Activated B cell treated with CpG ODN at 0.5 μM for 24 hours (primary cell): ENCODE results near the gene AGO3. TPM values are rescaled to one million over a fixed set of nuclear protein-coding genes. Genes with fewer than 3 reads are reported as not detected.

ENCODE experiments used
- ATAC-seq: fragments of 200-7000 bp; cut with Tn5 transposase; one replicate; pipeline ENCODE4 v1.10.0; 2021; ENCODE audit warnings: low read depth, mild to moderate bottlenecking, moderate library complexity
- CTCF ChIA-PET: fragments of 350-600 bp; sonication (Branson Sonifier 250); formaldehyde crosslinking; loops from one replicate; lab custom pipeline; 2021; ENCODE audit warnings: antibody characterized with exemption; lab: Charles Lee
- POLR2A ChIA-PET: fragments of 350-600 bp; sonication (Branson Sonifier 250); formaldehyde crosslinking; loops from one replicate; lab custom pipeline; 2021; ENCODE audit warnings: antibody characterized with exemption; lab: Charles Lee
- DNase-seq: peaks from one replicate; pipeline ENCODE4 v3.0.0; 2022
- H3K27ac Mint-ChIP-seq: one replicate; pipeline ENCODE4 v1.8.0; 2020; ENCODE audit warnings: mixed read lengths
- H3K27me3 Mint-ChIP-seq: one replicate; pipeline ENCODE4 v1.8.0; 2021; ENCODE audit warnings: mixed read lengths
- H3K36me3 Mint-ChIP-seq: one replicate; pipeline ENCODE4 v1.8.0; 2021; ENCODE audit warnings: low read depth, mixed read lengths
- H3K4me1 Mint-ChIP-seq: one replicate; pipeline ENCODE4 v1.8.0; 2021; ENCODE audit warnings: mixed read lengths
- H3K4me3 Mint-ChIP-seq: one replicate; pipeline ENCODE4 v1.8.0; 2020; ENCODE audit warnings: mild to moderate bottlenecking, mixed read lengths
- H3K9me3 Mint-ChIP-seq: one replicate; pipeline ENCODE4 v1.8.0; 2020; ENCODE audit warnings: mixed read lengths
- intact Hi-C: fragments of 100-400 bp; cut with micrococcal nuclease; formaldehyde crosslinking; loops from one replicate; pipeline ENCODE4 v1.15.1; 2024
- total RNA-seq: library from RNA; stranded (reverse); gene quantifications from 2 replicates; pipeline ENCODE4 v1.2.3, GENCODE V29; 2022
- TF ChIP-seq, protein P1 (sequence below): fragments of 200-600 bp; IDR thresholded peaks from one replicate; pipeline ENCODE4 v1.8.0; 2022; ENCODE audit warnings: antibody characterized with exemption, mild to moderate bottlenecking

The AGO3 gene
- total RNA-seq, 1 donor from 2014 or later, result 37.2 TPM

DNA sequence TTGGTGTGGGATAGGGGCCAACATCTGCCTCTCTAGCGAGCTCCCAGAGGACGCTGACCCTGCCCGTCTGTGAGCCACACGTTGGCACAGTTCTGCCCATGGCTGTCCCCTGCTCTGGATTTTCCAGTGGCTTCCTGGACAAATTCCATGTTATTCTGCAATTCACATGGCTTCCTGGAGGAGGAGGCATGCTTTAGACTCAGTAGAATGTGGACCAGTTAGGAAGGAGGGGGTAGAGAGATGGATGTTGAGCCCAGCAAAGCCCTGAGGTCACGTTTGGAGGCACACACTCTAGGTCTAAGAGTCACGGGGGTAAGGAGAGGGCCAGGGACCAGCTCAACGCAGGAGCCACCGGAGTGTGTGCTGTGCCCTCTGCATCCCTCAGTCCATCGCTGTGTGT, 181.9 kb downstream of the AGO3 start:
- ChIA-PET POLR2A (no interaction called here), CTCF (no interaction called here)
- no peak overlapping the region for H3K27ac Mint-ChIP-seq
- H3K36me3 Mint-ChIP-seq, result no peaks in the 10 kb centered on the region
- intact Hi-C loops, result no loop called here
- no peaks in the 10 kb centered on the region for H3K4me1 Mint-ChIP-seq
- no peaks in the 10 kb centered on the region for H3K9me3 Mint-ChIP-seq
- ATAC-seq, result no peak
- H3K4me3 Mint-ChIP-seq, result no peak overlapping the region
- H3K27me3 Mint-ChIP-seq, result no peaks in the 10 kb centered on the region
- TF ChIP-seq, protein P1, sequence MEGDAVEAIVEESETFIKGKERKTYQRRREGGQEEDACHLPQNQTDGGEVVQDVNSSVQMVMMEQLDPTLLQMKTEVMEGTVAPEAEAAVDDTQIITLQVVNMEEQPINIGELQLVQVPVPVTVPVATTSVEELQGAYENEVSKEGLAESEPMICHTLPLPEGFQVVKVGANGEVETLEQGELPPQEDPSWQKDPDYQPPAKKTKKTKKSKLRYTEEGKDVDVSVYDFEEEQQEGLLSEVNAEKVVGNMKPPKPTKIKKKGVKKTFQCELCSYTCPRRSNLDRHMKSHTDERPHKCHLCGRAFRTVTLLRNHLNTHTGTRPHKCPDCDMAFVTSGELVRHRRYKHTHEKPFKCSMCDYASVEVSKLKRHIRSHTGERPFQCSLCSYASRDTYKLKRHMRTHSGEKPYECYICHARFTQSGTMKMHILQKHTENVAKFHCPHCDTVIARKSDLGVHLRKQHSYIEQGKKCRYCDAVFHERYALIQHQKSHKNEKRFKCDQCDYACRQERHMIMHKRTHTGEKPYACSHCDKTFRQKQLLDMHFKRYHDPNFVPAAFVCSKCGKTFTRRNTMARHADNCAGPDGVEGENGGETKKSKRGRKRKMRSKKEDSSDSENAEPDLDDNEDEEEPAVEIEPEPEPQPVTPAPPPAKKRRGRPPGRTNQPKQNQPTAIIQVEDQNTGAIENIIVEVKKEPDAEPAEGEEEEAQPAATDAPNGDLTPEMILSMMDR, result no peak
- no peak for DNase-seq

DNA sequence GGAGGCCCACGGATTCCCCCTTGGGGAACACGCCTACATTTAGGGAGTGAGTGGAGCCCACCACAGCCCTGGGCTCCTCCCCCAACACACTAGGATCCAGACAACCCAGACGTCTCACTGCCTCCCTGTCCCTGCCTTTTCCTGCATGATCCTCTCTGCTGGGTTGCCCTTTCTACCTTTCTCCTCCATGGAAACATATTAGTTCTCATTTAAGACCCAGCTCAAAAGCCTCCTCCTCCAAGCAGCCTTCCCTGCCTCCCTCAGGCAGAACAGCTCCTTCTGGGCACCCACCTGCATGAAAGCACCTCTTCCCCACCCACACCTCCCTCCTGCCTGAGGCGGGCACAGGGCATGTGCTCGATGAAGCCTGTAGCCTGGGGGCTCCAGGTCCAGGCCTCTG, 183.5 kb downstream of the AGO3 start:
- CTCF ChIA-PET, result interaction anchor here (1.0 kb wide), 1 partner anchor 20 kb away, joined by 3 read pairs; no protein-coding TSS in a partner anchor
- TF ChIP-seq, protein P1, result no peak
- no peak overlapping the region for H3K27ac Mint-ChIP-seq
- intact Hi-C loops, result no loop called here
- no peaks in the 10 kb centered on the region for H3K27me3 Mint-ChIP-seq
- H3K4me3 Mint-ChIP-seq, result no peak overlapping the region
- POLR2A ChIA-PET, result no interaction called here
- H3K36me3 Mint-ChIP-seq, result no peaks in the 10 kb centered on the region
- DNase-seq (no peak), ATAC-seq (no peak)
- H3K9me3 Mint-ChIP-seq, result no peaks in the 10 kb centered on the region
- no peaks in the 10 kb centered on the region for H3K4me1 Mint-ChIP-seq

DNA sequence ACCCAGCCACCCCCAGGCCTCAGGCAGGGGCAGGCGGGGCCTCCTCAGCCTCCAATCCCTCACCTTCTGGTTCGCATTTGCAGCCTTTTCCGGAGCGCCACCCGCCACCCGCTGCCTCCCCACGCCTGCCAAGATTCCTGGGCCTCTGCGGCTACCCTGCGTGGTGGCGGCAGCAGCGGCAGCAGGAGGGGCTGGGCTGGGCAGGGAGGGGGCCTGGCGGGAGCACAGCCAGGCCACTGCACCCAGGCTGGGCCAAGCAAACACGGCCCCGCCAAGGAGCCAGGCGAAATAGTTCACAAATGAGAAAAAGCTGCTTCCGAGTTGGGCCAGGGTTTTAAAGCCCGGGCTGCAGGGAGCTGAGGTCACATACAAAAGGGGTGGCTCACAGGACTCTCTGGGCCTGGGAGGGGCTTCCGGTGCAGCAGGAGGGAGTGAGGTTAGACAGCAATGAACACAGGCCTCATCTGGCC, 184.3 kb downstream of the AGO3 start:
- ATAC-seq (no peak), DNase-seq (no peak)
- no peaks in the 10 kb centered on the region for H3K9me3 Mint-ChIP-seq
- TF ChIP-seq, protein P1, result no peak
- intact Hi-C loops, result no loop called here
- H3K27me3 Mint-ChIP-seq, result no peaks in the 10 kb centered on the region
- H3K4me3 Mint-ChIP-seq, result no peak overlapping the region
- no peaks in the 10 kb centered on the region for H3K36me3 Mint-ChIP-seq
- ChIA-PET CTCF (no interaction called here), POLR2A (no interaction called here)
- no peak overlapping the region for H3K27ac Mint-ChIP-seq
- no peaks in the 10 kb centered on the region for H3K4me1 Mint-ChIP-seq

DNA sequence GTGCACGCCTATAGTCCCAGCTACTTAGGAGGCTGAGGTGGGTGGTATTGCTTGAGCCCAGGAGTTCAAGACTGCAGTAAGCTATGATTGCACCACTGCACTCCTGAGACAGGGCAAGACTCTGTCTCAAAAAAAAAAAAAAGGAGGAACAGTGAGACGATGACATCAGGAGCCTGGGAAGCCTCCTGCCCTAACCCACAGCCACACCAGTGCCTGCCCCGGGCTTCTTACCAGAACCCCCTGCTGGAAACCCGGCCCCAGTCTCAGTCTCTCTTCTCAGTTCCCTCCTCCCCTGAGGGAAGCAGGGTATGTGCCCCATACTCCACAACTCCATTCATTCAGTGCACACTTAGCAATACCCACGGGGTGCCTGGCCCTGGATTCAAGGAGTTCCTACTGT, 185.0 kb downstream of the AGO3 start:
- H3K27ac Mint-ChIP-seq, result no peak overlapping the region
- ATAC-seq, result no peak
- H3K36me3 Mint-ChIP-seq, result no peaks in the 10 kb centered on the region
- ChIA-PET CTCF (no interaction called here), POLR2A (no interaction called here)
- H3K4me1 Mint-ChIP-seq, result no peaks in the 10 kb centered on the region
- intact Hi-C loops, result no loop called here
- no peak overlapping the region for H3K4me3 Mint-ChIP-seq
- TF ChIP-seq, protein P1, result no peak
- H3K27me3 Mint-ChIP-seq, result no peaks in the 10 kb centered on the region
- no peaks in the 10 kb centered on the region for H3K9me3 Mint-ChIP-seq
- no peak for DNase-seq

DNA sequence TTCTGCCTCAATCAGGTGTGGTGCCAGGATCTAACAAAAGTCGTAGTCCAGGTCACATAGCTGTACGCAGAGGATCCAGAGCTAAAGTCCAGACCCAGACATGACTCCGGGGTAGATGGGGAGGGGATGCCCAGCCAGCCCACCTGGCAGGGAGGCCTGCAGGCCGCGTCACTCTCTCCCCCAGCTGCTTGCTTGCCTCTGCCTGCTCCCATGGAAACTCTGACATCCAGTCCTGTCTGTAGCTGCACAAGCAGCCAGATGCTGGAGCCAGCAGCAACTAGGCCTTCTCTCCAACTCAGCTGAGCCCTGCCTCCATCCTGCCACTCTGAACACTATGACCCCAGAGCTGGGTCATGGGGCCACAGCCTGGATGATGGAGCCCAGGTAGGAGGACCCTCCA, 186.0 kb downstream of the AGO3 start:
- ATAC-seq (no peak), DNase-seq (no peak)
- intact Hi-C loops, result no loop called here
- Mint-ChIP-seq H3K9me3 (no peaks in the 10 kb centered on the region), H3K4me3 (no peak overlapping the region), H3K27ac (no peak overlapping the region), H3K36me3 (no peaks in the 10 kb centered on the region), H3K4me1 (no peaks in the 10 kb centered on the region), H3K27me3 (no peaks in the 10 kb centered on the region)
- TF ChIP-seq, protein P1, result no peak
- ChIA-PET CTCF (no interaction called here), POLR2A (no interaction called here)
